ENCODE measurements around the gene RAD51B. TPM values are rescaled to one million over a fixed set of nuclear protein-coding genes. Genes with fewer than 3 reads are reported as not detected.

RAD51B gene
- total RNA-seq, 6 experiments from 2014 or later, result 2.7 to 5.8 (median 4.3) TPM

DNA sequence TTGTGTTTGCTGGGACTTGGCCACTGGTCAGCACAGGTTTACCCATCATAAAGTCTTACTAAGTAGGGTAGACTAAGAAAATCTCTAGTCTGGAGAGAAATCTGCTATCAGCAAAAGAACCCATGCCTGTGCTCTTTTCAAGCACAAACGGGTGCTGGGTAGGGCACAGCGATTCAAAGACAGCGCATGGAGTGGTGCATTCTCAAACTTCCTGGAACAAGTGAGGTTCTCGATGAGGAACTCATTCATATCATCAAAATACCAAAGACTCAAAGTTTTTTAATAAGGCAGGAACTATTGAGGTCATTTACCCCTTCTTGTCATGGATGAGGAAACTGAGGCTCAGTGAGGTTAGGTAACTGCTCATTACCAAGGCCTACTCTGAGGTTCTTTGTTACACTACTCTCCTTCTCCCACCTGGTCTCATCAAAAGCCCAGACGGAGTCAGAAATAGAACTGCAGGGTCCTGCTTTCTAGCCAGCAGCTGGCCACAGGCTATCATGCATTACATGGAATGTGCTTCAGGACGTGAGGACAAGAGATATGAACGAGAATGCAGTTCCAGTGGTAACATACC lies 583.0 kb downstream of the RAD51B start:
- ATAC-seq (peak in 1 of 4 donors; percentile 16), DNase-seq (no peak)
- Histone ChIP-seq H3K27me3 (no peaks in the 10 kb centered on the region), H3K27ac (no peak overlapping the region), H3K36me3 (no peaks in the 10 kb centered on the region), H3K9me3 (no peaks in the 10 kb centered on the region), H3K4me1 (no peaks in the 10 kb centered on the region), H3K4me3 (no peak overlapping the region)
- 70% methylated on average over 6 of the region's 7 CpGs for WGBS (ENCODE audit: insufficient coverage, low coverage, low lambda C conversion rate, missing lambda C conversion rate)
- no peak for TF ChIP-seq POLR2A (IDR thresholded peaks at IDR 0.05)
- TF ChIP-seq, protein P1, sequence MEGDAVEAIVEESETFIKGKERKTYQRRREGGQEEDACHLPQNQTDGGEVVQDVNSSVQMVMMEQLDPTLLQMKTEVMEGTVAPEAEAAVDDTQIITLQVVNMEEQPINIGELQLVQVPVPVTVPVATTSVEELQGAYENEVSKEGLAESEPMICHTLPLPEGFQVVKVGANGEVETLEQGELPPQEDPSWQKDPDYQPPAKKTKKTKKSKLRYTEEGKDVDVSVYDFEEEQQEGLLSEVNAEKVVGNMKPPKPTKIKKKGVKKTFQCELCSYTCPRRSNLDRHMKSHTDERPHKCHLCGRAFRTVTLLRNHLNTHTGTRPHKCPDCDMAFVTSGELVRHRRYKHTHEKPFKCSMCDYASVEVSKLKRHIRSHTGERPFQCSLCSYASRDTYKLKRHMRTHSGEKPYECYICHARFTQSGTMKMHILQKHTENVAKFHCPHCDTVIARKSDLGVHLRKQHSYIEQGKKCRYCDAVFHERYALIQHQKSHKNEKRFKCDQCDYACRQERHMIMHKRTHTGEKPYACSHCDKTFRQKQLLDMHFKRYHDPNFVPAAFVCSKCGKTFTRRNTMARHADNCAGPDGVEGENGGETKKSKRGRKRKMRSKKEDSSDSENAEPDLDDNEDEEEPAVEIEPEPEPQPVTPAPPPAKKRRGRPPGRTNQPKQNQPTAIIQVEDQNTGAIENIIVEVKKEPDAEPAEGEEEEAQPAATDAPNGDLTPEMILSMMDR (IDR thresholded peaks at IDR 0.05), result no peak
- intact Hi-C loops (cut with DNase I), result no loop called here

DNA sequence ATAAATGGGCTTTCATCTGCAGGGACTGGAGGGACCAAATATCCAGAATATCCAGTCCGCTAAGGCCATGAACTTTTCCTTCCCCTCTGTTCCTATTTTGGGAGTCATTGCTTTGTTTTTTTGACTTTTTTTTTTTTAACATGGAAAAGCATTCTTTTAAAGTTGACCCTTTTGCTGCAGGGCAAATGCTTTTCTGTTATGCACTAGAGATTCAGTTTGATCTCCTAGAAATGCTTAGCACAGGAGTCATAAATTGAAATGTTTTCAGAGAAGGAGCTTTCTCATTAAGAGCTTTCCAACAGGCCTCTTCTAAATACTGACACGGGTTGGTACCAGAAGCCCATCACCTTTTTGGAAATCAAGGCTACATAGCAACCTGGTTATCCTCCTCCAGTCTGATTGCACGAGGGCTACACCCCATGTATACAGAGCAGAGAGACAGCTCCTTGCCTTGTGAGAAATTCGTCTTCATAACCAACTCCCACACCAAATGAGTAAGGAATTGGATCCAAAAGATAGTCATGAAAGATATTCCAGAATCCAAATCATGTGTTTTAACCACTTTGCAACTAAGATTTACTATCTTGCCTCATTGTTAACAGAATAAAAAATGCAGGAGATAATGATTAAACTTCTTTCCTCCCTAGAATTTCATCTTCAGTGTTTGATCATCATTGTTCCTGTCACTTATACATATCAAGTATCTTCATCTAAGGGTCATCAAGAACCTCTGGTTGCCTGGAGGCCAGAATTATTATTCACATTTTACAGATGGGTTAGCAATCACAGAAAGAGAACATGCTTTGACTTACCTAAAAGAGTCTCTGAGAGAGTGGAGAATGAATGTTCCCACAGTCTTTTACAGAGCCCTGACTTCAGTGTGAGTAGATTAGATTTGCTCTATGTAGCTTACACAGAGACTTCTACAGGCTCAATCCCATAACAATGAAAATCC lies 583.9 kb downstream of the RAD51B start:
- Histone ChIP-seq H3K36me3 (no peaks in the 10 kb centered on the region), H3K4me3 (no peak overlapping the region), H3K27me3 (no peaks in the 10 kb centered on the region), H3K9me3 (no peaks in the 10 kb centered on the region), H3K27ac (no peak overlapping the region), H3K4me1 (no peaks in the 10 kb centered on the region)
- ATAC-seq (peak; percentile 33 to 48 (median 43)), DNase-seq (no peak)
- no peak for TF ChIP-seq POLR2A (IDR thresholded peaks at IDR 0.05)
- TF ChIP-seq, protein P1 (IDR thresholded peaks at IDR 0.05), result no peak
- intact Hi-C loops (cut with DNase I), result no loop called here
- WGBS (ENCODE audit: insufficient coverage, low coverage, low lambda C conversion rate, missing lambda C conversion rate), result 56% methylated on average over 2 of the region's 4 CpGs

DNA sequence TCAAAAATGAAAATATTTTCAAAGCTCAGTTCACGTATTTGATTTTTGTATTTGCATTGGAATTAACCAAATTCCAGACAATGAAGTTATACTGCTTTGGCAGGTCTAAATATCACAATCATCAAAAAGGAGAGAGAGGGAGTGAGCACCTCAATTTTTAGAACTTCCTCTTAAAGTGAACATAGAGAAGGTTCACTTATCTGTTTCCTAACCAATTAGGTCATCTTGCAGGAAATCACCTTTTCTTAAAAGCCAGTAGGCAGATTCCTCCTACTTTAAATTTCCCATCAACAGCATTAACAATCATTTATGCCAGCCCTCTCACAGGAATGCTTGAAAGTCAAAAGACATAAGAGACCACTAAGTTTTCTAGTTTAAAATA lies 584.6 kb downstream of the RAD51B start:
- ATAC-seq, result no peak
- TF ChIP-seq, protein P1 (IDR thresholded peaks at IDR 0.05), result no peak
- no peak for TF ChIP-seq POLR2A (IDR thresholded peaks at IDR 0.05)
- no peaks in the 10 kb centered on the region for H3K36me3 ChIP-seq
- H3K4me1 ChIP-seq, result no peaks in the 10 kb centered on the region
- no peak overlapping the region for H3K27ac ChIP-seq
- no peak for DNase-seq
- H3K9me3 ChIP-seq, result no peaks in the 10 kb centered on the region
- intact Hi-C loops (cut with DNase I), result no loop called here
- H3K27me3 ChIP-seq, result no peaks in the 10 kb centered on the region
- 56% methylated on average over 1 of the region's 1 CpG for WGBS (ENCODE audit: insufficient coverage, low coverage, low lambda C conversion rate, missing lambda C conversion rate)
- H3K4me3 ChIP-seq, result no peak overlapping the region

DNA sequence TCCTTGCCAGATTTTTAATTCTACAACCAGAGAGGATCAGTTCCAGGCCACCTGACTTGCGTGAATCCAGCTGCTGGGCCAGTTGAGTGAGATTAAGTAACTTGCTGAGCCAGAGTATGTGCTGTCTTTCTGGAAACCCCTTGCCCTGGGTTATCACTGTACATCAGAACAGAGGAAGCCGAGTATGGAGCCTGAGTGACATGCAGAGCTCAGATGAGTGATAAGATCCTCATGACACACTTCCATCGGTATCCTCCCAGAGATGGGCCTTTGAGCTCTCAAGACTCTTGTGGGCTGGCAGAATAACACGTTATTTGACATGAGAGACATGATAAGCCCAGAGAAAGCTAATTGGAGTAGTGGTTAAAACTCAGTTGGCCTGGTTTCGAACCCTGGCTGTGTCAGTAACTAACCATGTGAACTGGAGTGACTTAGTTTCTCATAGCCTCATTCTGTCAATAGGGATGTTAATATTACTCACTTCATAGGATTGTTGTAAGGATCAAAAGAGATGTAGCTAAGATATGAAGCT lies 585.1 kb downstream of the RAD51B start:
- ATAC-seq, result no peak
- H3K36me3 ChIP-seq, result no peaks in the 10 kb centered on the region
- no peaks in the 10 kb centered on the region for H3K4me1 ChIP-seq
- no peak overlapping the region for H3K4me3 ChIP-seq
- WGBS (ENCODE audit: insufficient coverage, low coverage, low lambda C conversion rate, missing lambda C conversion rate), result 73% methylated on average over 5 of the region's 5 CpGs
- no peaks in the 10 kb centered on the region for H3K9me3 ChIP-seq
- intact Hi-C loops (cut with DNase I), result no loop called here
- no peak for DNase-seq
- no peak overlapping the region for H3K27ac ChIP-seq
- no peaks in the 10 kb centered on the region for H3K27me3 ChIP-seq
- TF ChIP-seq POLR2A (IDR thresholded peaks at IDR 0.05), result no peak
- TF ChIP-seq, protein P1 (IDR thresholded peaks at IDR 0.05), result no peak
